Hepatocyte (in vitro differentiated cells): ENCODE measurements around the gene PHKG2. TPM values are rescaled to one million over a fixed set of nuclear protein-coding genes. Genes with fewer than 3 reads are reported as not detected.

Experiments used
- DNase-seq: peaks from one replicate; pipeline ENCODE4 v3.0.0-alpha.2; 2016; ENCODE audit warnings: low spot score
- H2AFZ ChIP-seq: fragments of 200-600 bp; sonication (generic); 2 replicates; pipeline ENCODE4 v1.6.0; 2016; ENCODE audit warnings: antibody characterized with exemption, mild to moderate bottlenecking
- H3K27ac ChIP-seq: fragments of 200-600 bp; sonication (generic); 2 replicates; pipeline ENCODE4 v1.5.1; 2016; ENCODE audit warnings: mild to moderate bottlenecking
- H3K27me3 ChIP-seq: fragments of 200-600 bp; sonication (generic); 2 replicates; pipeline ENCODE4 v1.6.1; 2016
- H3K36me3 ChIP-seq: fragments of 200-600 bp; sonication (generic); replicated peaks from 2 replicates; pipeline ENCODE4 v1.5.1; 2016; ENCODE audit warnings: low read depth; ENCODE audit not compliant: insufficient read depth
- H3K4me1 ChIP-seq: fragments of 200-600 bp; sonication (generic); 2 replicates; pipeline ENCODE4 v1.5.1; 2016; ENCODE audit warnings: mild to moderate bottlenecking, moderate library complexity; ENCODE audit not compliant: insufficient read depth
- H3K4me2 ChIP-seq: fragments of 200-600 bp; sonication (generic); 2 replicates; pipeline ENCODE4 v1.6.0; 2016
- H3K4me3 ChIP-seq: fragments of 200-600 bp; sonication (generic); 2 replicates; pipeline ENCODE4 v1.5.1; 2016; ENCODE audit warnings: mild to moderate bottlenecking
- H3K79me2 ChIP-seq: fragments of 200-600 bp; sonication (generic); 2 replicates; pipeline ENCODE4 v1.6.0; 2017; ENCODE audit warnings: mild to moderate bottlenecking
- H3K9me2 ChIP-seq: fragments of 200-600 bp; sonication (generic); replicated peaks from 2 replicates; pipeline ENCODE4 v1.6.0; 2017; ENCODE audit warnings: mild to moderate bottlenecking; ENCODE audit not compliant: insufficient read depth
- H3K9me3 ChIP-seq: fragments of 200-600 bp; sonication (generic); 2 replicates; pipeline ENCODE4 v1.5.1; 2016; ENCODE audit warnings: low read depth, mild to moderate bottlenecking
- H4K20me1 ChIP-seq: fragments of 200-600 bp; sonication (generic); 2 replicates; pipeline ENCODE4 v1.6.0; 2016; ENCODE audit warnings: mild to moderate bottlenecking; ENCODE audit not compliant: insufficient read depth, poor library complexity, severe bottlenecking
- EZH2 ChIP-seq: fragments of 200-600 bp; sonication (generic); IDR thresholded peaks from 2 replicates; pipeline ENCODE4 v1.6.1; 2016; ENCODE audit warnings: antibody characterized with exemption, mild to moderate bottlenecking, borderline replicate concordance
- EZH2phosphoT487 ChIP-seq: fragments of 200-600 bp; sonication (generic); IDR thresholded peaks from one replicate; pipeline ENCODE4 v1.6.1; 2018; ENCODE audit warnings: antibody characterized with exemption, mild to moderate bottlenecking, low read depth, moderate library complexity; ENCODE audit not compliant: unreplicated experiment, severe bottlenecking
- WGBS: methylation state at CpG from one replicate; pipeline ENCODE4 v1.1.6; 2016; ENCODE audit warnings: low lambda C conversion rate; ENCODE audit errors: missing lambda C conversion rate; 5-methylcytosine and 5-hydroxymethylcytosine counted together
- polyA plus RNA-seq: library from polyadenylated mRNA; unstranded; fragments of >200 nt; fragmentation: Nextera tagmentation; extraction: Ambion mirVana; gene quantifications from 2 replicates; pipeline ENCODE4 v1.2.1, GENCODE V29; 2016
- total RNA-seq: library from RNA; depleted of rRNA; stranded (reverse); fragments of >200 nt; gene quantifications from 2 replicates; pipeline ENCODE4 v1.2.3, GENCODE V29; 2014
- TF ChIP-seq, protein P1 (sequence below): fragments of 200-600 bp; sonication (generic); IDR thresholded peaks from 2 replicates; pipeline ENCODE4 v1.5.1; 2016; ENCODE audit warnings: antibody characterized with exemption, mild to moderate bottlenecking; ENCODE audit not compliant: poor library complexity

PHKG2 gene
- total and polyA plus RNA-seq, 2 experiments from 2014 or later = 28.0 to 39.5 TPM

DNA sequence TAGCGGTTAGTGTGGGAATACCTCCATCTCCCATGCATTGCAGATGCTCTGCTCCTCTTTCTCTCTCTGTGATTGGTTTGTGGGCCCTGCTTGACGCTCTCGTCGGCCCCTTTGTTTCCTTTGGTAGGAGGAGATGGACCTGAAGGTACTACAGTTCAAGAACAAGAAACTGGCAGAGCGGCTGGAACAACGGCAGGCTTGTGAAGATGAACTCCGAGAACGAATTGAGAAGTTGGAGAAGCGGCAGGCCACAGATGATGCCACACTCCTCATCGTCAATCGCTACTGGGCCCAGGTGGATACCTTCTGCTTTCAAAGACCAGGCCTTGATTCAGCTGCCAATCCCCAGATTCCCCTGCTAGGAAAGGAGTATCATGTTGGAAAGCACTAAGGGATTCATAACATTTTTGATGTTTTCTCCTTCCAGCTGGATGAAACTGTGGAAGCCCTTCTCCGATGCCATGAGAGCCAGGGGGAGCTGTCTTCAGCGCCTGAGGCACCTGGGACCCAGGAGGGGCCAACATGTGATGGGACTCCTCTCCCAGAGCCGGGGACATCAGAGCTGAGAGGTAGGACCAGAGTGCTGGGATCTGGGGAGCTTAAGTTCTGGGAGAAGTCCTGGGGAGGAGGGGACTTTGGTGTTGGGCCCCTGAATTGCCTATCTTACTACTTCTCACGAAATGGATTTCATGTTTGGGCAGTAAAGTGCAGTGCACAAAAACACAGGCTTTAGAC lies 14.9 kb downstream of the PHKG2 start:
- Histone ChIP-seq H3K27me3 (no peaks in the 10 kb centered on the region), H3K27ac (peak overlapping the region; percentile 69), H3K4me3 (peak overlapping the region; percentile 41), H4K20me1 (no peaks in the 10 kb centered on the region), H3K9me2 (no peaks in the 10 kb centered on the region), H3K79me2 (peaks cover 28% of the 10 kb centered on the region), H3K4me2 (peak overlapping the region; percentile 98), H3K36me3 (no peaks in the 10 kb centered on the region), H3K9me3 (no peaks in the 10 kb centered on the region), H3K4me1 (peaks cover 17% of the 10 kb centered on the region), H2AFZ (no peak overlapping the region)
- 78% methylated on average over 15 of the region's 15 CpGs for WGBS
- TF ChIP-seq EZH2 (no peak), EZH2phosphoT487 (no peak)
- TF ChIP-seq, protein P1, sequence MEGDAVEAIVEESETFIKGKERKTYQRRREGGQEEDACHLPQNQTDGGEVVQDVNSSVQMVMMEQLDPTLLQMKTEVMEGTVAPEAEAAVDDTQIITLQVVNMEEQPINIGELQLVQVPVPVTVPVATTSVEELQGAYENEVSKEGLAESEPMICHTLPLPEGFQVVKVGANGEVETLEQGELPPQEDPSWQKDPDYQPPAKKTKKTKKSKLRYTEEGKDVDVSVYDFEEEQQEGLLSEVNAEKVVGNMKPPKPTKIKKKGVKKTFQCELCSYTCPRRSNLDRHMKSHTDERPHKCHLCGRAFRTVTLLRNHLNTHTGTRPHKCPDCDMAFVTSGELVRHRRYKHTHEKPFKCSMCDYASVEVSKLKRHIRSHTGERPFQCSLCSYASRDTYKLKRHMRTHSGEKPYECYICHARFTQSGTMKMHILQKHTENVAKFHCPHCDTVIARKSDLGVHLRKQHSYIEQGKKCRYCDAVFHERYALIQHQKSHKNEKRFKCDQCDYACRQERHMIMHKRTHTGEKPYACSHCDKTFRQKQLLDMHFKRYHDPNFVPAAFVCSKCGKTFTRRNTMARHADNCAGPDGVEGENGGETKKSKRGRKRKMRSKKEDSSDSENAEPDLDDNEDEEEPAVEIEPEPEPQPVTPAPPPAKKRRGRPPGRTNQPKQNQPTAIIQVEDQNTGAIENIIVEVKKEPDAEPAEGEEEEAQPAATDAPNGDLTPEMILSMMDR = no peak
- no peak for DNase-seq

DNA sequence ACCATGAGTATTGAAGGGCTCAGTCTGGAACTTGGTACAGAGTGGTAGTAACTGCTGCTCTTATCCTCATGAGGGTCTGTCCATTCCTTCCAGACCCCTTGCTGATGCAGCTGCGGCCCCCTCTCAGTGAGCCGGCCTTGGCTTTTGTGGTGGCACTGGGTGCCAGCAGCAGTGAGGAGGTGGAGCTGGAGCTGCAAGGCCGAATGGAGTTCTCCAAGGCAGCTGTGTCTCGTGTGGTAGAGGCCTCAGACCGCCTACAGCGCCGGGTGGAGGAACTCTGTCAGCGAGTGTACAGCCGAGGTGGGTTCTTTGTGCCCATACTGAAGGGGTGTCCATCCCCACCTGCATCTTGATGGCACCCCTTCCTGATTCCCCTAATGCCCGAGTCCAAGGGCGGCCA lies 15.9 kb downstream of the PHKG2 start:
- Histone ChIP-seq H3K9me2 (no peaks in the 10 kb centered on the region), H3K27me3 (no peaks in the 10 kb centered on the region), H3K79me2 (peaks cover 28% of the 10 kb centered on the region), H3K4me2 (no peak overlapping the region), H2AFZ (no peak overlapping the region), H3K4me1 (peaks cover 17% of the 10 kb centered on the region), H3K4me3 (no peak overlapping the region), H3K9me3 (no peaks in the 10 kb centered on the region), H4K20me1 (no peaks in the 10 kb centered on the region), H3K36me3 (no peaks in the 10 kb centered on the region), H3K27ac (no peak overlapping the region)
- 97% methylated on average over 11 of the region's 11 CpGs for WGBS
- TF ChIP-seq, protein P1 = no peak
- TF ChIP-seq EZH2 (no peak), EZH2phosphoT487 (no peak)
- no peak for DNase-seq

DNA sequence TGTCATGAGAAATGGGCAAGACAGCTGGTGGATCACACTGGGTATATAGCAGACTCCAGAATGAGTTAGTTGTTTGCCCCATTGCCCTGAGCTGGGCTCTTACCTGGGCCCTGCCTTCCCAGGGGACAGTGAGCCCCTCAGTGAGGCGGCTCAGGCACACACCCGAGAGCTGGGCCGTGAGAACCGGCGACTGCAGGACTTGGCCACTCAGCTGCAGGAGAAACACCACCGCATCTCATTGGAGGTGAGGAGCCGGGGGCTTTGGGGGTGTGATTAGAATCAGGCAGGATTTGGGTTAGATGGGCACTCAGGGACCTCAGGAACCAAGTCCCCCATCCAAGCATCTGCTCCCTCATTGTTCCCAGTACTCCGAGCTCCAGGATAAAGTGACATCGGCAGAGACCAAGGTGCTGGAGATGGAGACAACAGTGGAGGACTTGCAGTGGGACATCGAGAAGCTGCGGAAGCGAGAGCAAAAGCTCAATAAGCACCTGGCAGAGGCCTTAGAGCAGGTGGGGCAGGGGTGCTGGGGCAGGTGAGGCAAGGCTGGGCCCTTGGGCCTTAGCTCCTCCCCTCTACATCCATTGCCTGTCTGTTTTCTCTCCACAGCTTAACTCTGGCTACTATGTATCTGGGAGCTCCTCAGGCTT lies 16.7 kb downstream of the PHKG2 start:
- H3K9me3 ChIP-seq = no peaks in the 10 kb centered on the region
- H3K27me3 ChIP-seq = no peaks in the 10 kb centered on the region
- no peak for DNase-seq
- no peaks in the 10 kb centered on the region for H3K9me2 ChIP-seq
- peaks cover 28% of the 10 kb centered on the region for H3K79me2 ChIP-seq
- H3K4me1 ChIP-seq = peaks cover 17% of the 10 kb centered on the region
- no peaks in the 10 kb centered on the region for H3K36me3 ChIP-seq
- no peak overlapping the region for H2AFZ ChIP-seq
- no peak overlapping the region for H3K27ac ChIP-seq
- no peak overlapping the region for H3K4me3 ChIP-seq
- no peak for TF ChIP-seq EZH2phosphoT487
- TF ChIP-seq EZH2 = no peak
- TF ChIP-seq, protein P1 = no peak
- H4K20me1 ChIP-seq = no peaks in the 10 kb centered on the region
- H3K4me2 ChIP-seq = no peak overlapping the region
- WGBS = 99% methylated on average over 12 of the region's 12 CpGs
